Measurements from ENCODE around the gene DLX4. TPM values are rescaled to one million over a fixed set of nuclear protein-coding genes. Genes with fewer than 3 reads are reported as not detected.

Gene DLX4
- total RNA-seq, 1 experiment from 2014 or later = not detected

GRCh38 chr17:49997301-49997650 lies 28.3 kb downstream of the DLX4 start:
- Histone ChIP-seq H3K4me3 (ENCODE audit: low read length) (no peak overlapping the region), H3K9me2 (replicated peaks; ENCODE audit: insufficient read depth, low read length) (no peaks in the 10 kb centered on the region), H4K20me1 (ENCODE audit: insufficient read depth, low read depth, low read length) (no peaks in the 10 kb centered on the region), H3K79me2 (ENCODE audit: low read length) (no peaks in the 10 kb centered on the region), H3K9ac (ENCODE audit: low read length) (no peak overlapping the region), H3K4me2 (ENCODE audit: low read depth, low read length, poor library complexity, severe bottlenecking) (no peak overlapping the region), H3K36me3 (ENCODE audit: insufficient read depth, low read length) (no peaks in the 10 kb centered on the region), H3K4me1 (ENCODE audit: low read length) (peaks cover 6% of the 10 kb centered on the region), H3K9me3 (ENCODE audit: low read length) (no peaks in the 10 kb centered on the region), H3K27ac (ENCODE audit: low read length) (no peak overlapping the region), H3K27me3 (ENCODE audit: low read length) (no peaks in the 10 kb centered on the region), H2AFZ (ENCODE audit: low read length) (no peak overlapping the region)
- DNase-seq = no peak

- Histone ChIP-seq H3K4me2 (ENCODE audit: low read depth, low read length, poor library complexity, severe bottlenecking) (peak overlapping the region; percentile 51), H3K27ac (ENCODE audit: low read length) (no peak overlapping the region), H3K9me2 (replicated peaks; ENCODE audit: insufficient read depth, low read length) (no peaks in the 10 kb centered on the region), H2AFZ (ENCODE audit: low read length) (peak overlapping the region; percentile 97), H3K9ac (ENCODE audit: low read length) (peak overlapping the region; percentile 46), H4K20me1 (ENCODE audit: insufficient read depth, low read depth, low read length) (no peaks in the 10 kb centered on the region), H3K36me3 (ENCODE audit: insufficient read depth, low read length) (no peaks in the 10 kb centered on the region), H3K4me1 (ENCODE audit: low read length) (peaks cover 6% of the 10 kb centered on the region), H3K79me2 (ENCODE audit: low read length) (no peaks in the 10 kb centered on the region), H3K9me3 (ENCODE audit: low read length) (no peaks in the 10 kb centered on the region), H3K27me3 (ENCODE audit: low read length) (no peaks in the 10 kb centered on the region), H3K4me3 (ENCODE audit: low read length) (no peak overlapping the region)
- peak; percentile 96 for DNase-seq
Observed at GRCh38 chr17:49997773-49998703, 29.0 kb downstream of the DLX4 start.

- Histone ChIP-seq H3K27ac (ENCODE audit: low read length) (no peak overlapping the region), H3K9ac (ENCODE audit: low read length) (peak overlapping the region; percentile 46), H2AFZ (ENCODE audit: low read length) (peak overlapping the region; percentile 97)
Observed at GRCh38 chr17:49998836-49999511, 30.0 kb downstream of the DLX4 start.

GRCh38 chr17:50003911-50004310 lies 34.9 kb downstream of the DLX4 start:
- no peaks in the 10 kb centered on the region for H3K27me3 ChIP-seq (ENCODE audit: low read length)
- H3K4me2 ChIP-seq (ENCODE audit: low read depth, low read length, poor library complexity, severe bottlenecking) = no peak overlapping the region
- no peaks in the 10 kb centered on the region for H4K20me1 ChIP-seq (ENCODE audit: insufficient read depth, low read depth, low read length)
- no peaks in the 10 kb centered on the region for H3K9me2 ChIP-seq (replicated peaks; ENCODE audit: insufficient read depth, low read length)
- no peak overlapping the region for H3K4me3 ChIP-seq (ENCODE audit: low read length)
- H3K79me2 ChIP-seq (ENCODE audit: low read length) = no peaks in the 10 kb centered on the region
- H3K4me1 ChIP-seq (ENCODE audit: low read length) = no peaks in the 10 kb centered on the region
- no peak for DNase-seq
- no peak overlapping the region for H3K27ac ChIP-seq (ENCODE audit: low read length)
- H3K36me3 ChIP-seq (ENCODE audit: insufficient read depth, low read length) = no peaks in the 10 kb centered on the region
- H3K9me3 ChIP-seq (ENCODE audit: low read length) = no peaks in the 10 kb centered on the region
- H3K9ac ChIP-seq (ENCODE audit: low read length) = no peak overlapping the region
- no peak overlapping the region for H2AFZ ChIP-seq (ENCODE audit: low read length)

More at GRCh38 chr17:49998836-49999511, 30.0 kb downstream of the DLX4 start:
- H3K9me3 ChIP-seq (ENCODE audit: low read length) = no peaks in the 10 kb centered on the region
- H3K27me3 ChIP-seq (ENCODE audit: low read length) = no peaks in the 10 kb centered on the region
- no peaks in the 10 kb centered on the region for H4K20me1 ChIP-seq (ENCODE audit: insufficient read depth, low read depth, low read length)
- no peaks in the 10 kb centered on the region for H3K36me3 ChIP-seq (ENCODE audit: insufficient read depth, low read length)
- no peak for DNase-seq
- H3K4me2 ChIP-seq (ENCODE audit: low read depth, low read length, poor library complexity, severe bottlenecking) = peak overlapping the region; percentile 51
- no peaks in the 10 kb centered on the region for H3K9me2 ChIP-seq (replicated peaks; ENCODE audit: insufficient read depth, low read length)
- no peak overlapping the region for H3K4me3 ChIP-seq (ENCODE audit: low read length)
- H3K4me1 ChIP-seq (ENCODE audit: low read length) = peaks cover 6% of the 10 kb centered on the region
- H3K79me2 ChIP-seq (ENCODE audit: low read length) = no peaks in the 10 kb centered on the region

GRCh38 chr17:50009282-50009681 lies 40.3 kb downstream of the DLX4 start:
- H3K4me2 ChIP-seq (ENCODE audit: low read depth, low read length, poor library complexity, severe bottlenecking) = no peak overlapping the region
- H3K79me2 ChIP-seq (ENCODE audit: low read length) = no peaks in the 10 kb centered on the region
- no peaks in the 10 kb centered on the region for H3K9me2 ChIP-seq (replicated peaks; ENCODE audit: insufficient read depth, low read length)
- no peak overlapping the region for H3K9ac ChIP-seq (ENCODE audit: low read length)
- no peak for DNase-seq
- H3K4me1 ChIP-seq (ENCODE audit: low read length) = no peaks in the 10 kb centered on the region
- H3K9me3 ChIP-seq (ENCODE audit: low read length) = no peaks in the 10 kb centered on the region
- no peak overlapping the region for H3K27ac ChIP-seq (ENCODE audit: low read length)
- H4K20me1 ChIP-seq (ENCODE audit: insufficient read depth, low read depth, low read length) = no peaks in the 10 kb centered on the region
- no peaks in the 10 kb centered on the region for H3K36me3 ChIP-seq (ENCODE audit: insufficient read depth, low read length)
- no peaks in the 10 kb centered on the region for H3K27me3 ChIP-seq (ENCODE audit: low read length)
- H3K4me3 ChIP-seq (ENCODE audit: low read length) = no peak overlapping the region
- no peak overlapping the region for H2AFZ ChIP-seq (ENCODE audit: low read length)

- Histone ChIP-seq H3K9me3 (ENCODE audit: low read length) (no peaks in the 10 kb centered on the region), H3K27me3 (ENCODE audit: low read length) (no peaks in the 10 kb centered on the region), H3K4me3 (ENCODE audit: low read length) (no peak overlapping the region), H3K36me3 (ENCODE audit: insufficient read depth, low read length) (no peaks in the 10 kb centered on the region), H2AFZ (ENCODE audit: low read length) (no peak overlapping the region), H3K9me2 (replicated peaks; ENCODE audit: insufficient read depth, low read length) (no peaks in the 10 kb centered on the region), H3K4me2 (ENCODE audit: low read depth, low read length, poor library complexity, severe bottlenecking) (no peak overlapping the region), H3K4me1 (ENCODE audit: low read length) (no peaks in the 10 kb centered on the region), H3K9ac (ENCODE audit: low read length) (no peak overlapping the region), H3K27ac (ENCODE audit: low read length) (no peak overlapping the region), H3K79me2 (ENCODE audit: low read length) (no peaks in the 10 kb centered on the region), H4K20me1 (ENCODE audit: insufficient read depth, low read depth, low read length) (no peaks in the 10 kb centered on the region)
- no peak for DNase-seq
Observed at GRCh38 chr17:50013079-50013478, 44.1 kb downstream of the DLX4 start.

GRCh38 chr17:50014471-50015088 lies 45.6 kb downstream of the DLX4 start:
- Histone ChIP-seq H2AFZ (ENCODE audit: low read length) (no peak overlapping the region), H4K20me1 (ENCODE audit: insufficient read depth, low read depth, low read length) (no peaks in the 10 kb centered on the region), H3K79me2 (ENCODE audit: low read length) (no peaks in the 10 kb centered on the region), H3K27ac (ENCODE audit: low read length) (no peak overlapping the region), H3K9ac (ENCODE audit: low read length) (no peak overlapping the region), H3K4me1 (ENCODE audit: low read length) (no peaks in the 10 kb centered on the region), H3K9me3 (ENCODE audit: low read length) (no peaks in the 10 kb centered on the region), H3K9me2 (replicated peaks; ENCODE audit: insufficient read depth, low read length) (no peaks in the 10 kb centered on the region), H3K4me3 (ENCODE audit: low read length) (no peak overlapping the region), H3K4me2 (ENCODE audit: low read depth, low read length, poor library complexity, severe bottlenecking) (no peak overlapping the region), H3K27me3 (ENCODE audit: low read length) (no peaks in the 10 kb centered on the region), H3K36me3 (ENCODE audit: insufficient read depth, low read length) (no peaks in the 10 kb centered on the region)
- DNase-seq = no peak

GRCh38 chr17:50015146-50015545 lies 46.2 kb downstream of the DLX4 start:
- Histone ChIP-seq H3K4me1 (ENCODE audit: low read length) (no peaks in the 10 kb centered on the region), H3K36me3 (ENCODE audit: insufficient read depth, low read length) (no peaks in the 10 kb centered on the region), H3K79me2 (ENCODE audit: low read length) (no peaks in the 10 kb centered on the region), H3K27me3 (ENCODE audit: low read length) (no peaks in the 10 kb centered on the region), H3K4me3 (ENCODE audit: low read length) (no peak overlapping the region), H3K9ac (ENCODE audit: low read length) (no peak overlapping the region), H3K9me2 (replicated peaks; ENCODE audit: insufficient read depth, low read length) (no peaks in the 10 kb centered on the region), H3K9me3 (ENCODE audit: low read length) (no peaks in the 10 kb centered on the region), H3K4me2 (ENCODE audit: low read depth, low read length, poor library complexity, severe bottlenecking) (no peak overlapping the region), H2AFZ (ENCODE audit: low read length) (no peak overlapping the region), H4K20me1 (ENCODE audit: insufficient read depth, low read depth, low read length) (no peaks in the 10 kb centered on the region), H3K27ac (ENCODE audit: low read length) (no peak overlapping the region)
- no peak for DNase-seq

Data from Karpas-422 (cell line).